Measurements from ENCODE around the gene VPS29.
"Not testable (repeated sequence)": the region's sequence is repeated elsewhere in the genome, so short reads cannot be mapped to it uniquely, and the experiment has no call there.

VPS29 gene

GRCh38 chr12:110520876-110521712 is 19.2 kb upstream of the VPS29 start:
- not testable (repeated sequence) for DNase-seq

GRCh38 chr12:110518014-110518413 is 16.1 kb upstream of the VPS29 start:
- not testable (repeated sequence) for DNase-seq

- no peak for DNase-seq
Measured at GRCh38 chr12:110516995-110517394, 15.1 kb upstream of the VPS29 start.

- no peak for DNase-seq
Measured at GRCh38 chr12:110514363-110514762, 12.5 kb upstream of the VPS29 start.

GRCh38 chr12:110513842-110514241 is 11.9 kb upstream of the VPS29 start:
- no peak for DNase-seq

GRCh38 chr12:110508071-110508586 is 6.2 kb upstream of the VPS29 start:
- no peak for DNase-seq

GRCh38 chr12:110505332-110505731 is 3.4 kb upstream of the VPS29 start:
- no peak for DNase-seq

- no peak for DNase-seq
Measured at GRCh38 chr12:110503432-110503831, 1.5 kb upstream of the VPS29 start.

GRCh38 chr12:110501399-110501751 is 536 bp downstream of the VPS29 start:
- DNase-seq, result peak; percentile 35

GRCh38 chr12:110498984-110499706 is 2.8 kb downstream of the VPS29 start:
- no peak for DNase-seq

GRCh38 chr12:110475426-110475825 is 26.5 kb downstream of the VPS29 start:
- DNase-seq, result no peak

GRCh38 chr12:110468214-110469048 is 33.5 kb downstream of the VPS29 start, which contains the start of the genes FAM216A and GPN3:
TSS of gene FAM216A (plus strand) at chr12:110468845. CDS start at chr12:110468876, 31 bp downstream.
TSS of gene GPN3 (minus strand) at chr12:110468257. CDS start at chr12:110468203, 54 bp downstream.
- DNase-seq, result peak; percentile 94

GRCh38 chr12:110467847-110468213 is 34.1 kb downstream of the VPS29 start:
- DNase-seq, result no peak

GRCh38 chr12:110466791-110467190 is 35.1 kb downstream of the VPS29 start:
- DNase-seq, result no peak

- DNase-seq, result not testable (repeated sequence)
Measured at GRCh38 chr12:110465765-110466164, 36.1 kb downstream of the VPS29 start.

- DNase-seq, result no peak
Measured at GRCh38 chr12:110465024-110465423, 36.9 kb downstream of the VPS29 start.

GRCh38 chr12:110461189-110461588 is 40.7 kb downstream of the VPS29 start:
- DNase-seq, result not testable (repeated sequence)

- no peak for DNase-seq
Measured at GRCh38 chr12:110458756-110459155, 43.2 kb downstream of the VPS29 start.

GRCh38 chr12:110453569-110454296 is 48.2 kb downstream of the VPS29 start:
- no peak for DNase-seq

GRCh38 chr12:110451263-110451662 is 50.6 kb downstream of the VPS29 start:
- DNase-seq, result no peak

- peak; percentile 89 for DNase-seq
Measured at GRCh38 chr12:110449799-110450497, 52.0 kb downstream of the VPS29 start, which contains the start of gene ARPC3. TSS of gene ARPC3 (minus strand) at chr12:110450337. CDS start at chr12:110450260, 77 bp downstream.

Data from effector CD8-positive, alpha-beta T cell (primary cell).